ENCODE results near the gene ELMO1.

ELMO1 gene

DNA sequence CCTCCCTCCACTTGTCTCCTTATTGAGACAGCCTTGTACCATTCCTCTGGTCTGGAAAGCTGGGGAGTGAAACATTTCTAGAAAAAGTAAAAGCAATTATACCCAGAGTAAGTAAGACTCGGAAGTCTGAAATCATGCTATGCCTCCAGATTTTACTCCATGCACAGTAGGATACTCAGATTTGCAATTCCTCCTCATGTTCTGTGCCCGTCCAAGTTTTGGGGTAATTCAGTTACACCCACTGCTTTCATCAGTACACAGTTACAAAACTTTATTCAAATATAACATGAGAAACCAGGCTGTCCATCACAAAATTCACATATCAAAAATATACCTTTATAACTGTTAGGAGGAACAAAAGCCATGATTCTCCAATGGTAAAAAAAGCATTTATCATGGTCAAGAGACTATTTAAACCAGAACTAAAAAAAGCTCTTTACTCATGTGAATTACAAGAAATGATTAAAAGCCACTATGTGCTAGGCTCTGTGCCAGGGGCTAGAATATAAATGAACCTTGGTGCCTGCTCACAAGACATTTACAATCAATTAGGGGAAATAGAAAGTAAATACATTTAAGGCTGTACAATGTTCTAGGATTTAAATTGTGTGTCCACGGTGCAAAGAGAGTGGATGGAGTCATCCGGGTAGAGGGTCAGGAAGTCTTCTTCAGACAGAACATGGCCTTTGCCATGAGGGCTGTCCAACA is 320.2 kb downstream of the ELMO1 start:
- Histone ChIP-seq H3K4me1 (no peaks in the 10 kb centered on the region), H3K9ac (no peak overlapping the region), H3K9me3 (ENCODE audit: control insufficient read depth, low read length) (no peaks in the 10 kb centered on the region), H3K27me3 (ENCODE audit: control insufficient read depth, insufficient read depth, low read length) (no peaks in the 10 kb centered on the region), H2AFZ (no peak overlapping the region), H3K4me2 (ENCODE audit: low read length) (no peak overlapping the region), H3K4me3 (ENCODE audit: low read depth, low read length) (no peak overlapping the region), H3K27ac (peak overlapping the region; percentile 20), H3K36me3 (ENCODE audit: control insufficient read depth, insufficient read depth, low read length) (no peaks in the 10 kb centered on the region), H3K79me2 (peaks cover 3% of the 10 kb centered on the region)
- TF ChIP-seq, protein P1, sequence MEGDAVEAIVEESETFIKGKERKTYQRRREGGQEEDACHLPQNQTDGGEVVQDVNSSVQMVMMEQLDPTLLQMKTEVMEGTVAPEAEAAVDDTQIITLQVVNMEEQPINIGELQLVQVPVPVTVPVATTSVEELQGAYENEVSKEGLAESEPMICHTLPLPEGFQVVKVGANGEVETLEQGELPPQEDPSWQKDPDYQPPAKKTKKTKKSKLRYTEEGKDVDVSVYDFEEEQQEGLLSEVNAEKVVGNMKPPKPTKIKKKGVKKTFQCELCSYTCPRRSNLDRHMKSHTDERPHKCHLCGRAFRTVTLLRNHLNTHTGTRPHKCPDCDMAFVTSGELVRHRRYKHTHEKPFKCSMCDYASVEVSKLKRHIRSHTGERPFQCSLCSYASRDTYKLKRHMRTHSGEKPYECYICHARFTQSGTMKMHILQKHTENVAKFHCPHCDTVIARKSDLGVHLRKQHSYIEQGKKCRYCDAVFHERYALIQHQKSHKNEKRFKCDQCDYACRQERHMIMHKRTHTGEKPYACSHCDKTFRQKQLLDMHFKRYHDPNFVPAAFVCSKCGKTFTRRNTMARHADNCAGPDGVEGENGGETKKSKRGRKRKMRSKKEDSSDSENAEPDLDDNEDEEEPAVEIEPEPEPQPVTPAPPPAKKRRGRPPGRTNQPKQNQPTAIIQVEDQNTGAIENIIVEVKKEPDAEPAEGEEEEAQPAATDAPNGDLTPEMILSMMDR (IDR thresholded peaks at IDR 0.05), result no peak

DNA sequence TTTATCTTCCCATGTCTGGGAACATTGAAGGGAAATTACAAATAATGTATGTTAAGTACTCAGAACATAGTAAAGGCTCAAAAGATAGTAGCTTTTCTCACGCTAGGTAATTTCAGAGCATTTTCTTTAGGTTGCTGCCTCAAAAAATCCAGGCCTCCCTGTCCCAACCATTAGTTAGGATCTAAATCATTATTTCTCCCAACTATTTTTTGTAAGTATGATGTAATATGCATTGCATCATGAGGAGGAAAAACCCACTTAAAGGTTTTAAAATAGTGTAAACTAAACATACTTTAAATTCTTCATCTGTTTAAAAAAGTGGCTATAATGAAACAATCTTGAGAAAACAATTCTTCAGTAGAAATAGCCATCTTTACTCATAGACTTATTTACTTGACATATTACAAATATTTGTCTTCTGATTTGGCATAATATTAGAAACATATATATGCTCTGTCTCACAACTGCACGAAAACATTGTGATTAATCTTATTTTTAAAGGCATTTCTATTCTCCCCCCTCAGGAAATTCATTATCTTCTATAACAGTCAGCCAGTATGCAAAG is 329.3 kb downstream of the ELMO1 start:
- no peak overlapping the region for H3K9ac ChIP-seq
- no peak overlapping the region for H3K27ac ChIP-seq
- TF ChIP-seq, protein P1 (IDR thresholded peaks at IDR 0.05), result no peak
- no peaks in the 10 kb centered on the region for H3K36me3 ChIP-seq (ENCODE audit: control insufficient read depth, insufficient read depth, low read length)
- no peaks in the 10 kb centered on the region for H3K79me2 ChIP-seq
- no peaks in the 10 kb centered on the region for H3K4me1 ChIP-seq
- H2AFZ ChIP-seq, result no peak overlapping the region
- H3K27me3 ChIP-seq (ENCODE audit: control insufficient read depth, insufficient read depth, low read length), result no peaks in the 10 kb centered on the region
- no peak overlapping the region for H3K4me2 ChIP-seq (ENCODE audit: low read length)
- no peak overlapping the region for H3K4me3 ChIP-seq (ENCODE audit: low read depth, low read length)
- H3K9me3 ChIP-seq (ENCODE audit: control insufficient read depth, low read length), result no peaks in the 10 kb centered on the region

DNA sequence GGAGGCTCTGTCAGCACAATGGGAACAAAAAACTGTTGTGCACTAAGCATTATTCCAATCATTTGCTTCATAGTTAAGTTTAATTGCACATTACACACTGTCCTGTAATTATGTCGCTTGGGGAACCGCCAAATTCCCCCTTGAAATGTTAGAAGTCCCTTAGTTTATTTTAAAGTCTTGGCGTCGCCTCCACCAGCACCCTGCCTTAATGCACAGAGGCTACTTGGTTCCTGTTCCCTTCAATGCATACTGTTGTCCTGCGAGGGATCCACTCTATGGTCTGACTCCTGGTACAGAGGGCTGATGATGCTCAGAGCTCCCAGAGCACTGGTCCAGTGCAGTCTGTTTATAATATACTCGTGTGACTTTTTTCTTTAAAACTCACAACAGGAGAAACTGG is 330.7 kb downstream of the ELMO1 start:
- Histone ChIP-seq H3K4me2 (ENCODE audit: low read length) (no peak overlapping the region), H3K27me3 (ENCODE audit: control insufficient read depth, insufficient read depth, low read length) (no peaks in the 10 kb centered on the region), H3K4me3 (ENCODE audit: low read depth, low read length) (no peak overlapping the region), H3K4me1 (no peaks in the 10 kb centered on the region), H3K36me3 (ENCODE audit: control insufficient read depth, insufficient read depth, low read length) (no peaks in the 10 kb centered on the region), H3K9me3 (ENCODE audit: control insufficient read depth, low read length) (peaks cover under 1% of the 10 kb centered on the region), H3K79me2 (no peaks in the 10 kb centered on the region), H3K27ac (no peak overlapping the region), H3K9ac (no peak overlapping the region), H2AFZ (no peak overlapping the region)
- TF ChIP-seq, protein P1 (IDR thresholded peaks at IDR 0.05), result no peak

DNA sequence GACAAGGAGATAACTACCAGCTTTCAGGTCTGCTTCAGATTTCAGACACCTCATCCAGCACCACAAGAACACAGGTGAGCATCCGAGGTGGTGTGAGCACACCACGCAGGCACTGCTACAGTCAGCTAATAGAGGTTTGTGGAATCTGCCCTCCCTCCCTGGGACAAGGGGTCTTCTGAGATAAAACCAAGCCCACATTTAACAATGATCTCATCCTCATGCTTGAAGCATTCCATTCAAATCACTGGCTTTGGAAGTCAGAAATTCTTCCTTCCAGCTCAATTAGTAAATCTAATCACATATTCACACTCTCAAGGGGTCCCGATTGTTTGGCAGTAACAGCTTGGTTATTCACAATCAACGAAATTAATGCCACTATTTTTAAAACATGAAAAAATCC is 331.4 kb downstream of the ELMO1 start:
- H3K4me1 ChIP-seq, result no peaks in the 10 kb centered on the region
- H3K27me3 ChIP-seq (ENCODE audit: control insufficient read depth, insufficient read depth, low read length), result no peaks in the 10 kb centered on the region
- H3K27ac ChIP-seq, result no peak overlapping the region
- no peak overlapping the region for H3K4me2 ChIP-seq (ENCODE audit: low read length)
- no peaks in the 10 kb centered on the region for H3K36me3 ChIP-seq (ENCODE audit: control insufficient read depth, insufficient read depth, low read length)
- no peak overlapping the region for H2AFZ ChIP-seq
- H3K4me3 ChIP-seq (ENCODE audit: low read depth, low read length), result no peak overlapping the region
- no peaks in the 10 kb centered on the region for H3K79me2 ChIP-seq
- no peak overlapping the region for H3K9ac ChIP-seq
- TF ChIP-seq, protein P1 (IDR thresholded peaks at IDR 0.05), result no peak
- H3K9me3 ChIP-seq (ENCODE audit: control insufficient read depth, low read length), result peaks cover 3% of the 10 kb centered on the region
